Kidney (tissue), 14 donors: ENCODE measurements around the gene CCDC192. TPM values are rescaled to one million over a fixed set of nuclear protein-coding genes. Genes with fewer than 3 reads are reported as not detected.

ENCODE experiments used
- DNase-seq, 5 donors: peaks; one replicate each; pipeline ENCODE4 v3.0.0-alpha.2; 2013 to 2020
- FAIRE-seq: peaks from 2 replicates; lab custom pipeline; 2012; peaks lifted over from hg19 to GRCh38; lab: Jason Lieb, UNC
- H3K27ac ChIP-seq, 2 donors: one replicate each; pipeline ENCODE4 v1.7.0; 2013; ENCODE audit warnings: low read depth in 2 of 2, low read length in 2 of 2, inconsistent platforms in 1 of 2
- H3K27me3 ChIP-seq: one replicate; pipeline ENCODE4 v1.7.1; 2013; ENCODE audit warnings: low read length, inconsistent platforms; ENCODE audit not compliant: control insufficient read depth, insufficient read depth
- H3K36me3 ChIP-seq, 3 donors: one replicate each; pipeline versions ENCODE4 v1.7.0 to v1.7.1; 2013; ENCODE audit warnings: low read length in 3 of 3, control low read depth in 1 of 3, inconsistent platforms in 1 of 3; ENCODE audit not compliant: insufficient read depth in 3 of 3, control insufficient read depth in 2 of 3
- H3K4me1 ChIP-seq, 3 donors: one replicate each; pipeline versions ENCODE4 v1.7.0 to v1.7.1; 2013; ENCODE audit warnings: low read length in 3 of 3, inconsistent platforms in 1 of 3, low read depth in 1 of 3; ENCODE audit not compliant: control insufficient read depth in 2 of 3, insufficient read depth in 2 of 3
- H3K4me3 ChIP-seq, 3 donors: one replicate each; pipeline versions ENCODE4 v1.7.0 to v1.8.1; 2013; ENCODE audit warnings: low read length in 3 of 3, control low read depth in 1 of 3, inconsistent platforms in 1 of 3
- H3K9ac ChIP-seq, 3 donors: one replicate each; pipeline versions ENCODE4 v1.7.0 to v1.7.1; 2013; ENCODE audit warnings: low read length in 3 of 3, control low read depth in 1 of 3, inconsistent platforms in 1 of 3
- H3K9me3 ChIP-seq, 3 donors: one replicate each; pipeline versions ENCODE4 v1.7.0 to v1.7.1; 2013; ENCODE audit warnings: low read length in 3 of 3, control low read depth in 1 of 3, inconsistent platforms in 1 of 3; ENCODE audit not compliant: control insufficient read depth in 2 of 3, insufficient read depth in 1 of 3
- intact Hi-C: fragments of 100-400 bp; cut with DNase I; formaldehyde crosslinking; loops from one replicate; pipeline ENCODE4 v1.11.1; 2022
- polyA plus RNA-seq: library from polyadenylated mRNA; stranded (reverse); fragments of 350-450 nt; fragmentation: Illumina TruSeq; extraction: RNeasy Lipid Tissue Mini Kit (QIAGEN cat#74804); gene quantifications from one replicate; pipeline ENCODE4 v1.2.3, GENCODE V29; 2014; ENCODE audit warnings: low read depth, low replicate concordance; ENCODE audit not compliant: insufficient read depth
- total RNA-seq: library from RNA; stranded (reverse); fragmentation: NEBNext Ultra II Directional; extraction: Animal tissue kit (Norgen Biotek cat#: 25700); gene quantifications from one replicate; pipeline ENCODE4 v1.2.1, GENCODE V29; 2021
- TF ChIP-seq, protein P1 (sequence below): IDR thresholded peaks from 3 replicates; pipeline ENCODE4 v1.5.1; 2012; ENCODE audit warnings: mild to moderate bottlenecking, moderate library complexity, borderline replicate concordance; ENCODE audit not compliant: insufficient read depth; ENCODE audit errors: extremely low read depth
- donor health status: control.
- donor health status: control.
- donor health status: control.
- donor health status: control.
- donor health status: control.
- donor health status: DM: yes; HTN: yes; CAD: no.
- donor health status: Normal renal cell carcinoma (clear cell type).

CCDC192 gene
- total and polyA plus RNA-seq, 2 donors from 2014 or later, result not detected

GRCh38 chr5:127910307-127910956 lies 207.2 kb downstream of the CCDC192 start:
- TF ChIP-seq, protein P1, sequence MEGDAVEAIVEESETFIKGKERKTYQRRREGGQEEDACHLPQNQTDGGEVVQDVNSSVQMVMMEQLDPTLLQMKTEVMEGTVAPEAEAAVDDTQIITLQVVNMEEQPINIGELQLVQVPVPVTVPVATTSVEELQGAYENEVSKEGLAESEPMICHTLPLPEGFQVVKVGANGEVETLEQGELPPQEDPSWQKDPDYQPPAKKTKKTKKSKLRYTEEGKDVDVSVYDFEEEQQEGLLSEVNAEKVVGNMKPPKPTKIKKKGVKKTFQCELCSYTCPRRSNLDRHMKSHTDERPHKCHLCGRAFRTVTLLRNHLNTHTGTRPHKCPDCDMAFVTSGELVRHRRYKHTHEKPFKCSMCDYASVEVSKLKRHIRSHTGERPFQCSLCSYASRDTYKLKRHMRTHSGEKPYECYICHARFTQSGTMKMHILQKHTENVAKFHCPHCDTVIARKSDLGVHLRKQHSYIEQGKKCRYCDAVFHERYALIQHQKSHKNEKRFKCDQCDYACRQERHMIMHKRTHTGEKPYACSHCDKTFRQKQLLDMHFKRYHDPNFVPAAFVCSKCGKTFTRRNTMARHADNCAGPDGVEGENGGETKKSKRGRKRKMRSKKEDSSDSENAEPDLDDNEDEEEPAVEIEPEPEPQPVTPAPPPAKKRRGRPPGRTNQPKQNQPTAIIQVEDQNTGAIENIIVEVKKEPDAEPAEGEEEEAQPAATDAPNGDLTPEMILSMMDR, result no peak
- FAIRE-seq (no peak), DNase-seq (no peak)
- no peaks in the 10 kb centered on the region for H3K9me3 ChIP-seq
- H3K36me3 ChIP-seq, result no peaks in the 10 kb centered on the region
- H3K27ac ChIP-seq, result no peak overlapping the region
- H3K9ac ChIP-seq, result no peak overlapping the region
- intact Hi-C loops, result no loop called here
- H3K27me3 ChIP-seq, result no peaks in the 10 kb centered on the region
- H3K4me1 ChIP-seq, result no peaks in the 10 kb centered on the region
- no peak overlapping the region for H3K4me3 ChIP-seq

DNA sequence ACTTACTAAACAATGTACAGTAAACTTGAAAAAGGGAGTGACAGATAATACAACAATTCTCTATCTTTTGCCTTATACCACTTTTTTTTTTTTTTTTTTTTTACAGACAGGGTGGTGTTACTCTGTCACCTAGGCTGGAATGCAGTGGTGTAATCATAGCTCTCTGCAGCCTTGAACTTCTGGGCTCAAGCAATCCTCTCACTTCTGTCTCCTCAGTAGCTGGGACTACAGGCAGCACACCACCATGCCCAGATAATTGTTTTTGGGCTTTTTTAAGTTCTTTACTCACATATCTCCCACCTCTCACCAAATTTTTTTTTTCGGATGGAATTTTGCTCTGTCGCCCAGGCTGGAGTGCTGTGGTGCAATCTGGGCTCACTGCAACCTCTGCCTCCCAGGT lies 208.4 kb downstream of the CCDC192 start:
- TF ChIP-seq, protein P1, result no peak
- H3K4me3 ChIP-seq, result no peak overlapping the region
- FAIRE-seq, result no peak
- intact Hi-C loops, result no loop called here
- no peak overlapping the region for H3K27ac ChIP-seq
- no peaks in the 10 kb centered on the region for H3K4me1 ChIP-seq
- no peaks in the 10 kb centered on the region for H3K27me3 ChIP-seq
- DNase-seq, result no peak
- H3K9me3 ChIP-seq, result no peaks in the 10 kb centered on the region
- no peaks in the 10 kb centered on the region for H3K36me3 ChIP-seq
- no peak overlapping the region for H3K9ac ChIP-seq

DNA sequence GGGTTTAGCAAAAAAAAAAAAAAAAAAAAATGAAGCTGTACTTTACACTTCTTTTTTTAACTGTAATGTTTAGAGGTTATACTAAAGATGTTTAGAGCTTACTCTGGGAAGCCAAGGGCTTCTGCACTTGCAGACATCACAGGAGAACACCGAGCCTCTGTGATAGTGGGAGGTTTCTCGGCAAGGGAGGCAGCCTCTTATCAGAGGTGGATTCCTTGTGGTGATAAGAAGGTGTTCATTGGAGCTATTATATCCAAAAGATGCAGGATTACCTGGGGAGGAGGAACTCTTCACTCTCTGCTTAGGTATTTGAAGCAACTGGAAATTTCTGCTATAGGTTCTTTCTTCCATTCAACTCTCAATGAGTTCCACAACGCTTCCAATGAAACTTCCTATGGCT lies 209.2 kb downstream of the CCDC192 start:
- Histone ChIP-seq H3K27ac (no peak overlapping the region), H3K36me3 (no peaks in the 10 kb centered on the region), H3K4me1 (no peaks in the 10 kb centered on the region), H3K27me3 (no peaks in the 10 kb centered on the region), H3K4me3 (no peak overlapping the region), H3K9me3 (no peaks in the 10 kb centered on the region), H3K9ac (no peak overlapping the region)
- TF ChIP-seq, protein P1, result no peak
- FAIRE-seq (no peak), DNase-seq (no peak)
- intact Hi-C loops, result no loop called here
